Activated naive CD4-positive, alpha-beta T cell (primary cell): ENCODE results near the gene RHBDF1.

ENCODE experiments used
- DNase-seq, 4 experiments: peaks; one replicate each; lab custom pipeline; 2025; lab: John Stamatoyannopoulos, UW

RHBDF1 gene

DNA sequence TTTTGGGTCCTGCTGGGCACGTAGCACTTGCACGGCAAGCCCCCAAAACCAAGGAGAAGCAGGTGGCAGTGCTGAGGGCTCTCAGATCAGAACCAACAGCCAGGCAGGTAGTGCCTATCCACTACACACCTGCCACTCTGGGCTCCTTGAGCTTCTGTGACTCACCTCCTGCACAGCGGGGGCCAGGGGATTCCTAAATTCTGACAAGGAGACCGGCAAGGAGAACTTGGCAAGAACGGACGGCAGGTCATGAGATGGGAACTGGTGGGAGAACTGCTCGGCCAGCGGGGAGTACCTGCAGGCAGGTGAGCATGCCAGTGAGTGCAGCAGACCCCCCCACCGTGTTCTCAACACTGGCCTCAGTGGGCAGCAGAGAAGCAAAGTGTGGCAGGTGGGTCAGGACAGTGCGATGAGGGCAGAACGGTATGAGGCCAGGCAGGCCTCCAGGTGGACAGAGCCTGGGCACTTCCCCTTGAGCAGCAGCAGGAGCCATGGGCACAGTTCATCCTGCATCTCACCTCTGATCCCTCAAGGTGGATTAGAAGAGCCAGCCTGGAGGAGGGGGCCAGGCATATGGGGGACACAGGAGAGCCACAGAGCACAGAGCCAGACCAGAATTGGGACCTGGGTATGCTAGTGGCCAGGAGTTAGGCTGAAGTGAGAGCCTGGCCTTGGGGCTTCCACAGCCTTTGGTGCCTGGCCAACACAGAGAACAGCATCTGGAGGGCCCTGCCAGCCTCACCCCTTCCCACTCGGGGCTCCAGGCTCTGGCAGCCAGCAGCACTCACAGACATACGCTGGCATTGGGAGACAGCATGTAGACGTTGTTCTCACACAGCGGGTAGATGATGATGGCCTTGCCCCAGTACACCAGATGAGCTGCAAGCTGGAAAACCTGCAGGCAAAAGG lies 20.3 kb upstream of the RHBDF1 start:
- DNase-seq: no peak

DNA sequence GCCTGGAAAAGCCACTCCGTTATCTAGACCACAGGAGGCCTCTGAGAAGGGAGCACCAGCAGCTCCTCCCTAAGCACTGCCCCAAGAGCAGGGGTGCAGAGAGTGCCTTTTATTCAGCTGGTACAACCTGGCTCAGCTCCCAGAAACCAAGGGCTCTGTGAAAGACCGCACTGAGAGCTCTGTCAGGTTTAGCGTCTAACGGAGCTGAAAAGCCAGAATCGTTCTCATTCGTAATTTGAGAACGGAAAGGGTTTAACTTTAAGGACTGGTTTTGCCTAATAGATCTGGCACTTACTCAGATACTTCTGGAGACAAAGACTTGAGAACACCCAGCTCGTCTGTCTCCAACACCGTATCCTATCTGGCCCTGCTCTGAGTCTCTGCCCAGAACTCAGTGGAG lies 19.1 kb upstream of the RHBDF1 start:
- DNase-seq: no peak

DNA sequence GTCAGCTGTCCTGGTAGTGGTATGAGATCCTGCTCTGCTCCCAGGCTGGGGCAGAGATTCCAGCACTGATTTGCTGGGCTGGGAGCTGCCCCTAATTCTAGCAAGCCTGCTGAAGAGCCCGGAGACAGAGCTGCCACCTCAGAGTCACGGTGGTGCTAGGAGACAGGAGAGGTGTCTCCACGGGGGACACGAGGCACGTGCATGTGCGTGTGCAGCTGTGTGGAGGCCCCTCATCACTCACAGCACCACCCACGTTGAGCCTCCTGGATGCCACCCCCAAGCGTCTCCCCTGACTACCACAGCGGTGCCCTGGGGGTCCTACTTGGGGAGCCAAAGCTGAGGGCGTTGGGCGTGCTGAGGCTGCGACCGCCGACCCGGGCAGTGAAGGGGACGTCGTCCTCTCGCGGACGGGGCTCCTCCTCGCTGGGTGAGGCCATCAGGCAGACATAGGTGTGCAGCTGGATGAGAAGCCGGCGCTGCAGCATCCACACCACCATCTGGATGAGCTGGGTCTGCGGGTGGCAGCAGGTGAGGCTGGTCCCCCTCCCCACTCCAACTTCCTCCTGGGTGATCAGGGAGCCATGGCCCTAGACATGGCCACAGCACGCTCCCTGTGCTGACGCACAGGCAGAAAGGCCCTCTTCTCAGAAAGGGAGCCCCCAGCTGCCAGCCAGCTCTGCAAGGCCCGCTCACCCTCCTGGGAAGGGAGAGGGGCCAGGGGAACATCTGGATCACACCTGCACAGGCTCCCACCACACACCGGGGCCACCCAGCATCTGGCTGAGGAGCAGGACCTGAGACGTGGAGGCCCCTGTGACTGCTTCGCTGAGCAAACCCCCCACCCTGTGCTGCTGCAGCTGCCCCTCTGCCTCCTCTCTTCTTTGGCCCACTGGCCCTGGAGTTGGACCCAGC lies 17.2 kb upstream of the RHBDF1 start:
- no peak for DNase-seq

DNA sequence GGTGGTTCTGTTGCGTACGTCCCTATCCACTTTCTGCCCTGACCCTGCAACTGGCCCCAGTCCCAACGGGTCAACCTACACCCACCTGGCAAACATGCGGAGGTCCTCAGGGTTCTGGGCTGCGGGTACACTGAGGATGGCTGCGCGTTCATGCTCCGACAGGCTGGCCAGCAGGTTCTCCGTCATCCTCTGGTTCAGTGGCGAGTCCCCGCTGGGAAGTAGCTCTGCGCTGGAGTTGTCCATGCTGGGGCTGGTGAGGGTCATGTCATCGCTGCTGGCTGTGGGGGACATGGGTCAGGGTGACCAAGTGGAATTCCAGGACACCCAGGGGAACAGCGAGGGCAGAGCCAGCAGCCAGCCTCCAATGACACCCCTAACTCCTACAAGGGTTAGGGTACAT lies 16.2 kb upstream of the RHBDF1 start:
- no peak for DNase-seq

DNA sequence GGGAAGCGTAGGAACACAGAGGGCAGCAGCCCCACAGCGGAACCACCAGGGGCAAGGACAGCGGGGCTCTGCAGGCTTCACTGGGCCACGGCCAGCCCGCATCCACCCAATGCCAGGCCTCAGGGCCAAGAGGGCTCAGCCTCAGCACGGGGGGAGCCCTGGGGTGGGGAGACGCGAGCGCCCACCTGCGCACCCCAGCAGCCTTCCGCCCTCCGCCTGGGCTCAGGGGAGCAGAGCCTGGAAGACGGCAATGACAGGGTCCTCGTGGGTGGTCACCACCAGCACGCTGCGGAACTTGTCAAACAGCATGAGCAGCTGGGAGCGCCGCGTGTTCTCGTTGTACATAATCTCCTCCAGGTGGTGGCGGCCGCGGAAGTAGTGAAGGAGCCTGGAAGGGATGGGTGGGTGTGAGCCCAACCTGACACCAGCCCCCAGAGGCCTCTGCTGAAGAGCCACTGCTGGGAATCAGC lies 14.1 kb upstream of the RHBDF1 start:
- DNase-seq: no peak

DNA sequence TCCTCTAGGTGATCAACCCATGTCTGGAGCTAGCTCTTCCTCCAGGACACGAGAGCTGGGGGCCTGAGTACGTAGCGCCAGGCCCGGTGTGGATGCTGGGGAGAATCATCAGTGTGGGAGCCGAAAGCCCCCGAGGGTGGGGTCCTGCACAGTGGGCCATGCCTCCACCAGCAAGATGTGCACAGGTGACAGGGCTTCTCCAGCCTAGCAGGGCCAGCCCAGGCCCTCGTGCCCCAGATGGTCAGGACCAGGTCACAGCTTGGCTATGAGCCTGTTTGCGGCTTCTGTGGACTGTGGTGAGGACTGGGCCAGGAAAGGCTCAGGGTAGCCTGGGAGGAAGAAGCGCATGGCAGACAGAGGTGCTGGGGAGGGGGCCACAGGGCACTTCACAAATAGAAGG lies 13.4 kb upstream of the RHBDF1 start:
- no peak for DNase-seq

DNA sequence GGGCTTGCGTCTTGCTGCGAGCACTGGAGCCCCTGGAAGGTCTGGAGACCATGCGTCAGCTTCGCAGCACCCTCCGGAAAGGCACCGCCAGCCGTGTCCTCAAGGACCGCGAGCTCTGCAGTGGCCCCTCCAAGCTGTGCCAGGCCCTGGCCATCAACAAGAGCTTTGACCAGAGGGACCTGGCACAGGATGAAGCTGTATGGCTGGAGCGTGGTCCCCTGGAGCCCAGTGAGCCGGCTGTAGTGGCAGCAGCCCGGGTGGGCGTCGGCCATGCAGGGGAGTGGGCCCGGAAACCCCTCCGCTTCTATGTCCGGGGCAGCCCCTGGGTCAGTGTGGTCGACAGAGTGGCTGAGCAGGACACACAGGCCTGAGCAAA lies 13.0 kb upstream of the RHBDF1 start:
- DNase-seq: no peak

DNA sequence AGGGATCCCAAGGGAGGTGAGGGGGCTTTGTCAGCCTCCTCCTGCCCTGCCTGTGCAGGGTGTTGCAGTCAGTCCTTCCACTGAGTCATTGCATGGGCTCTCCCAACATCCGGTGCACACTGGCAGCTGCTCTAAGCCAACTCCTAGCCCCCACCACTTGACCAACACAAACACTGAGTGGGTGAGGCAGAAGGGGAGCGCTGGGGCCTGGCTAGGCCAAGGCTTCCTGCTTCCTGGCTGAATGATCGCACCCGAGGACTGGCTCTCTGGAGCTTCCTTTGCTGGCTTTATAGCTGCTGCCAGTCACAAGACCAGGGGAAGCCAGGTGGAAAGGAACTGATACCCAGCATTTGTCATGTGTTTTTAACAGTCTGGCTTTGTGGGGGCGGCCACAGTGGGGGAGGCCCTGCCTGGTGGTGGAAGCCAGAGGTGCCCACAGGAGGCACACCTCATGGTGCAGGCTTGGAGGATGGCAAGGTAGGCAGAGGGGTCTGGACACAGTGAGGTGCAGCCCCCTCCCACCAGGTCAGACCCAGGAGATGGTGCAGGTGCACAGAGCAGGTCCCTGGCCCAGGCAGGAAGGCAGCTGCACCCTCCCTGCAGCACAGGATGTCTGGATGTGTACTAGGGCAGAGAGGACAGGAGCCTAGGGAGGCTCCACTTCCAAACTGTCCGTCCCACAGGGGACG lies 12.4 kb upstream of the RHBDF1 start:
- DNase-seq: no peak

DNA sequence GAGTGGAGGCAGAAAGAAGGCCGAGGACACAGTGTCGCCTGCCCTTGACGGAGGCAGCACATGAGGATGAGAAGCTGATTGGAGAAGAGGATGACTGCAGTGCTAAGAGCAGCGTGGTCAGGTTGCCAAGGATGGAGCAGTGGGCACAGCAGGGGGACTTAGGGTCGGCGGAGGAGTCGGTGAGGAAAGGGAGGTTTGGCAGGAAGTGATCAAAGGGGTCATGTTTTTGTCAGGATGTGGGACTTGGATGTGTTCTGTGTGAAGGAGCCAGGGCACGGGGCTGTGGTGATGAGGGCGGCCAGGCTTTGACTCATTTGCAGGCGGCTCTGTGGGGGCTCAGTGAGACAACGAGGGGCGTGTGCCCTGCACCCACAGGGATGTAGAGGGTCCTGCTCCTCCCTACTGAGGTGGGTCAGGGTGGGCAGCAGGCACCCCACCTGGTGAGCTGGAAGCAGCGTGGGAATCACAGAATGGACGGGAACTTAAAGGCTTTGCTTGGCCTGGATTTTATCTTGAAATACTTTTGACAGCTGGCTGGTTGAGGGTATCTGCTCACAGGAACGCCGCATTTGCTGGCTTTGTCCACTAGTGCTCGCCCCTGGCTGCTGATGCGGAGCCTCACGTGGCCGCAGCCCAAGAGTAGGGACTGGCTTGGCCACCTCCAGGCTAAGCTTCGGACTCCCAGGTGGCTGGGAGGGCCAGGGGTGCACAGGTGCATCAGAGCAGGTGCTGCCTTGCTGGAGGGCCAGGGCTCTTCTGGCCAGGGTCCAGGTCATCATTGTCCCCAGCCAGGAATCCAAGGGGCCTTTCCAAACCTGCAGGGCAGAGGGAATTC lies 11.6 kb upstream of the RHBDF1 start:
- no peak for DNase-seq

DNA sequence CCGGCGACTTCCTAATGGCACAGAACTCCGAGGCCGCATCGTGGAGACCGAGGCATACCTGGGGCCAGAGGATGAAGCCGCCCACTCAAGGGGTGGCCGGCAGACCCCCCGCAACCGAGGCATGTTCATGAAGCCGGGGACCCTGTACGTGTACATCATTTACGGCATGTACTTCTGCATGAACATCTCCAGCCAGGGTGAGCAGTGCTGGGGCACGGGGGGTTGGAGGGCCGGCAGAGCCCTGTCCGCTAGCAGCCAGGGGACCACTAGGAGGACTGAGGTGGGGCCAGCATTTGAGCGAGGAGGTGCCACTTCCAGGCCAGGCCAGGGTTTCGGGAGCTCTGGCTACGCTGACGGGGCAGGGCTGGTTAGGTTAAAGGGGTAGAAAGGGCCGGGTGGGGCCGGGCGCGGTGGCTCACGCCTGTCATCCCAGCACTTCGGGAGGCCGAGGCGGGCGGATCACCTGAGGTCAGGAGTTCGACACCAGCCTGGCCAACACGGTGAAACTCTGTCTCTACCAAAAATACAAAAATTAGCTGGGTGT lies 10.7 kb upstream of the RHBDF1 start:
- DNase-seq: no peak

DNA sequence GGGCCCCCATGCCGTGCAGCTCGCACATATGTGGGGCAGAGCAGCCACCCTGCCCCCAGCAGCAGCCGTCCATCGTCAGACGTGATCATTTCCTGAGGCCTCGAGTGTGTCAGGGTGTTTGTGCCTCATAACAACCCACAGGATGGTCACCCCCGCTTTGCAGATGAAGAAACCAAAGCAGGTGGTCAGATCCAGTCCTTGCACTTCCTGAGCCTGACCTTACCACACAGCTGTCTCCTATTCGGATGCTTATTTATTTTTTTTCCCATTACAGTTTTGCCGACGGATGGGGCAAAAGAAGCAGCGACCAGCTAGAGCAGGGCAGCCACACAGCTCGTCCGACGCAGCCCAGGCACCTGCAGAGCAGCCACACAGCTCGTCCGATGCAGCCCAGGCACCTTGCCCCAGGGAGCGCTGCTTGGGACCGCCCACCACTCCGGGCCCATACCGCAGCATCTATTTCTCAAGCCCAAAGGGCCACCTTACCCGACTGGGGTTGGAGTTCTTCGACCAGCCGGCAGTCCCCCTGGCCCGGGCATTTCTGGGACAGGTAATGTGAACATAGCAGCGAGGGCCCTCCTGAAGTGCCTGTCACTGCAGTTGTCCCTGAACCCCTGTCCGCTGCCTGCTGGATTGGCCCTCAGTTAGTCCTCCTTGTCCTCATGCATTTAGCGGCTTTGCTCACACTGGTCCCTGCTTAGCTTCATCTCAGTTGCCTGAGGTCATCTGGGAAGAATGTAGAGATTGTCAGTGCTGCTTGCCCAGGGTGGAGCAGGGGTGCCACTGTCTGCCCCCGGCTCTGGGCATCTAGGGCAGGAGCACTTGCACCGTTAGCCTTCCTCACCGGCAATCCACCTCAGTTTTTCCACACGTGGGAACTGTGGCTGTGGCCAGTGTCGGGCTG lies 7.0 kb upstream of the RHBDF1 start:
- DNase-seq: no peak

DNA sequence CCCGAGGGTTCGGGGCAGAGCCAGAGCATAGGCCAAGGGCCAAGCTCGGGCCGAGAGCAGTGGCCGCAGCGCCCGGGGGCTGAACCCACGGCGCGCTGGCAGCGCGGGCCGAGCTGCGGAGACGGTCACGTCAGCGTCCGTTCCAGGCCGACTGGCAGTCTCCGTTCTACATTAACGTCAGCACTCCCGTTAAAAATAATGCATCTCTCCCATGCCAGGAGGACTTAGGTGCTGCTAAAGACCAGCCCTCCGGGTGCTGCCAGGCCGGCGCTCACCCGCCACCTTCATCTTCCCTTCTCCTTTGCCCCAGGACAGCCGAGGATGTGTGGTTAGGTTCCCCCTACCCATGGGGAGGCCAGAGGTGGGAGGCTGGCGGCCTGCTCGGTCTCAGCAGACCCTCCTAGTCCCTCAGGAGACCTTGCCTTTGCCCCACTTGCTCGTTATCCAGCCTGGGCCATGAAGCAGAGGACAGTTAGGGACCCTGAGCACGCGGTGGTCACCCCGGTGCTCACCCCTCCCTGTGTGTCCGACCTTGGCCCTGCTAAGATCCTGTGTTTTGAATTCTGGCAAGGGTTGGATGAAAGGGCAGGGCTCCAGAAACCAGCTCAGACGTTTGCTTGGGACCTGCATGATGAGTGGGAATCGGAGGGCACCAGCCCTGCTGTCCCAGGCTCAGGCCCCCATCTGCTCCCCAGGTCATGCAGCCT lies 6.2 kb upstream of the RHBDF1 start:
- DNase-seq: no peak

DNA sequence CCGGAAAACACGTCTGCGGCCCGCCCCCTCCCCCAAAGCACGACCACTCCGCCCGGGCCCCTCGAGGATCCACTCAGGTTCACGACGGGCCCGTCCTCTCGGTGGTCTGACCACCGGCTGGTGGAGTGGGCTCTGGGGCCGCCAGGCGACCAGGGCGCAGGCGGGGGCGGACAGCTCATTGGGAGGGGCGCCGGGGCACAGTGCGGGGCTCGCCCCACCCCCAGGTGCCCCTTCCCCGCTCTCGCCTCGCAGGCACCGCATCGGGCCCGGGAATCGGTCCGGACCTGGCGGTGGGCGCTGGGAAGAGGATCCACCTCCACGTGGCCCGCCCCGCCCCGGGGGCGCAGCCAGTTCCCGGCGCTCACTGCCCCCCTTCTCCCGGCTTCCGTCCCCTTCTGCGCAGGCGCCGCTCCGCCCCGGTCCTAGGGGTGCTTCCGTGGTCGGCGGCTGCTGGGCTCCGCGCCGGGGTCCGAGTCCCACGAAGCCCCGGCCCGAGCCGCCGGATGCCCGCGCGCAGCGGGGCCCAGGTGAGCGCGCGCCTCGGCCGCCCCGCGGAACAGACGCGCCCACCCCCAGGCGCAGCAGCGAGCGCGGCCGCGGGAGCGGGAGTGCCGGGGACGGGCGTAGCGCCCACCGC lies 5.5 kb upstream of the RHBDF1 start, which contains the start of gene MPG:
TSS of gene MPG (plus strand) at position 419 of the 637 bp plus-strand sequence. CDS start at position 504, 85 bp downstream.
- peak; percentile 43 to 76 (median 55) for DNase-seq

DNA sequence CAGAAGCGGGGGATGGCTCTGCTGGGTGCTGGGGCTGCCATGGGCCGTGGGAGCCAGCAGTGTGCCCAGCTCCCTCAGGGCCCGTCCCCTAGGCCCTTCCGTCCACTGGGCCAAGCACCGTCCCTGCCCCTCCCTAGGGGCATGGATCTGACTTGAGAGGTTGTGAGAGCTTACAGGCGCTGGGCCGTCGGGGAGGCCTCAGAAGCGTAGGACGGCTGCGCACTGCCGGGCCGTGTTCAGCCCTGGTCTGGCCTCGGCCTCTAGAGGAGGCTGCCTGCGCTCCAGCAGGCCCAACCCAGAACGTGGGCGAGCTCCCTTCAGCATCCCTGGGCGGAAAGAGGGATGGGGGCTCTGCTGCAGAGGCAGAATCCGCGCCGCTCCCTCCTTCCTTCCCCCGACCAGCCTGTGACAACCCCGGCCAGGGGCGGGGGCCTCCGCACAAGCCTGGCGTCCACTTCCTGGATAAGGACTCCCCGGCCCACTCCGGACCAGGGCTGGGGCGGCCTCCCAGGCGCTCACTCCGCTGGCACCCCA lies 4.9 kb upstream of the RHBDF1 start:
- no peak for DNase-seq

DNA sequence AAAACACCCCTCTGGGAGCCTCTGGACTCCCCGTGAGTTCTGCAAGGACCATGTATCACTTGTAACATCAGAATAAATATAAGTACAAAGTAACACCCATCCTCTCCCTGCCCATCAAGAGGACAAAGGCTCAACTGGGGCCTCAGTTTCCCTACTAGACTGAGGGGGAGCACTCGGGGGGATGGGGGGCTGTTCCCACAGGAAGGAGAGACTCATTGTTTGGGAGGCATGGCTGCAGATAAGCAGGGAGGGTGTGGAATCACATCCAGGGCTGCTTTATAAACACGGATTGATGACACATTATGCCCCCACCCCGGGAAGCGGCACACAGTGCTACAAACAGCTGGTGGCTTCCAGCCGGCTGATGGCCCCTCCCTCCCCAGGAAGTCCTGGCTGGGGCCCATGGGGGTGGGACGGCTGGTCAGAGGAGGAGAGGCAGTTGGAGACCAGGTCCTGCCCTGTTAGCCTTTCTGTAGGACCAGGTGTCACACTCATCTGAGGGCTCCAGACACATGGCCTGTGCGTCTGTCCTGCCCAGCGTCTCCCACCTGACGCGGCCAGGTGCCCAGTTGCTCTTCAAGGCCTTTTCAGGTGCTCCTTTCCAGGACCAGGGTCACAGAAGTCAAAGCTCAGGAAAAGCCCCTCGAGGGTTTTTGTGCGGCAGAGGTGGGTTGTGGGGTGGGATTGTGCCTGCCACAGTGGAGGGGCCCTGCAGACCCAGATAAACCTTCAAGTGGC lies 4.3 kb upstream of the RHBDF1 start:
- DNase-seq: no peak

DNA sequence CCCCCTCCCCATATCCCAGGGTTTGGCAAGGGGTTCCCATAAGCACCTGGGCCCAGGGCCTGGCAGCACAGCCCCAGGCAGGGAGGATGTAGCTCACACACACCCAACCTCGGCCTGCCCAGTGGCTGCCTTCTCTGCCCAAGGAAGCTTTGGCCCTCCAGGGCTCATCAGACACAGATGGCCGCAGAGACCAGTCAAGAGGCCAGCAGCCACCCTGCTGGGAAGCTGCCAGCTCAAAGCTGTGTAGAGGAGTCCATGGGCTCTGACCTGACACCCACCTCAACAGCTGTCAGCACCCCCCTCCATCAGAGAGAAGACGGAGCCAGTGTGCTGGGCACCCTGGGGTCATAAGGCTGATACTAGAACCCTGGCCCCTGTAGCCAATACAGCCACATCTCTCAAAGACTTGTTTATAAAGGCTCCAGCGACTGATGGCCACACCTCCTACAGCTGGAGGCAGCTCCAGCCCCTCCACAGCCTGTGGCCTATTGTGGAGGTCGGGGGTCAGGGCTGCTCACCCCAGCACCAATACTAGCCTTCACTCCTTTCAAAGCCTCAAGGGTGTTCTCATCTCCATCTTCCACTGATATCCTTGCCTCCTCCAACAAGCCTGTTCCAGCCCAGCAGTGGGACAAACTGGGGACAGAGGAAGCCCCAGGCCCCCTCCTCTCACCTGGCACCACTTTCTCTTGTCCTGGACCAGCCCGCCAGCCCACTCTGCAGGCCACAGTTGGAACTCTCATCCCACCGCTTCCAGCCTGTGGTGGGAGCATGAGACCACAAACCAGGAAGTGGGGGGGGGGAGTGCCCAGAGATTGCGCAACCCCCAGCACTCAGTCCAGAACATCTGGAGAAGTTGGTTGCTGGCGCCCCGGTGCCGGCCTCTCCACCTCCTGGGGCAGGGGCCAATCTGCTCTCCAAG lies 3.4 kb upstream of the RHBDF1 start:
- DNase-seq: no peak
